SK-N-SH (cell line): ENCODE results near the gene LRRC56. TPM values are rescaled to one million over a fixed set of nuclear protein-coding genes. Genes with fewer than 3 reads are reported as not detected.

Source experiments
- CTCF ChIA-PET: fragments of 300-600, 350-600 bp; formaldehyde crosslinking; extraction: SDS; loops from one replicate; lab custom pipeline; 2021; lab: Yijun Ruan, JAX
- POLR2A ChIA-PET: fragments of 350-600 bp; sonication (Branson Sonifier 250); formaldehyde crosslinking; extraction: SDS; loops from one replicate; lab custom pipeline; 2020; ENCODE audit warnings: antibody characterized with exemption, inconsistent platforms; lab: Yijun Ruan, JAX
- DNase-seq: peaks from one replicate; pipeline ENCODE4 v3.0.0; 2012
- H2AFZ ChIP-seq: fragments of 200-600 bp; sonication (generic); 2 replicates; pipeline ENCODE4 v1.8.1; 2016; ENCODE audit warnings: antibody characterized with exemption, mild to moderate bottlenecking, low read depth
- H3F3A ChIP-seq: fragments of 200-600 bp; sonication (generic); replicated peaks from 2 replicates; pipeline ENCODE3; 2016; ENCODE audit warnings: antibody characterized with exemption, mild to moderate bottlenecking; ENCODE audit not compliant: insufficient read depth
- H3K27ac ChIP-seq, 2 experiments: fragments of 200-500 bp in 1 of 2; fragments of 200-600 bp in 1 of 2; sonication (Bioruptor generic) in 1 of 2; sonication (generic), shearing (Covaris generic) in 1 of 2; 2 replicates each; pipeline versions ENCODE4 v1.5.1 to v1.6.1; 2014 to 2016; ENCODE audit warnings: low read depth in 2 of 2, inconsistent platforms in 1 of 2, low read length in 1 of 2, mild to moderate bottlenecking in 1 of 2, mixed read lengths in 1 of 2
- H3K27me3 ChIP-seq: fragments of 200-600 bp; sonication (generic), shearing (Covaris generic); 2 replicates; pipeline ENCODE4 v1.6.1; 2016; ENCODE audit warnings: mixed run types; ENCODE audit not compliant: insufficient read depth
- H3K36me3 ChIP-seq, 2 experiments: fragments of 200-500 bp in 1 of 2; fragments of 200-600 bp in 1 of 2; sonication (Bioruptor generic) in 1 of 2; sonication (generic) in 1 of 2; replicated peaks in 1 of 2; 2 replicates each; pipeline versions ENCODE3 to v1.5.1; 2014 to 2016; ENCODE audit warnings: low read length in 1 of 2, mild to moderate bottlenecking in 1 of 2; ENCODE audit not compliant: insufficient read depth in 2 of 2, control insufficient read depth in 1 of 2
- H3K4me1 ChIP-seq, 2 experiments: fragments of 200-500 bp in 1 of 2; fragments of 200-600 bp in 1 of 2; sonication (Bioruptor generic) in 1 of 2; sonication (generic), shearing (Covaris generic) in 1 of 2; 2 replicates each; pipeline versions ENCODE4 v1.5.1 to v1.6.1; 2014 to 2016; ENCODE audit warnings: low read depth in 1 of 2, low read length in 1 of 2, mixed run types in 1 of 2; ENCODE audit not compliant: insufficient read depth in 2 of 2, control insufficient read depth in 1 of 2
- H3K4me2 ChIP-seq: fragments of 200-600 bp; sonication (generic), shearing (Covaris generic); 2 replicates; pipeline ENCODE4 v1.6.1; 2017; ENCODE audit warnings: mixed run types
- H3K4me3 ChIP-seq, 2 experiments: fragments of 200-500 bp in 1 of 2; fragments of 200-600 bp in 1 of 2; sonication (Bioruptor generic) in 1 of 2; sonication (generic), shearing (Covaris generic) in 1 of 2; 2 replicates each; pipeline versions ENCODE4 v1.5.1 to v1.8.1; 2014 to 2016; ENCODE audit warnings: low read depth in 2 of 2, inconsistent platforms in 1 of 2, low read length in 1 of 2, mild to moderate bottlenecking in 1 of 2, mixed read lengths in 1 of 2, moderate library complexity in 1 of 2
- H3K79me2 ChIP-seq: fragments of 200-600 bp; sonication (generic); 2 replicates; pipeline ENCODE4 v1.8.1; 2017; ENCODE audit warnings: mild to moderate bottlenecking; ENCODE audit not compliant: insufficient read depth
- H3K9ac ChIP-seq: fragments of 200-600 bp; sonication (generic); 2 replicates; pipeline ENCODE4 v1.6.1; 2017; ENCODE audit warnings: mixed run types
- H3K9me2 ChIP-seq: fragments of 200-600 bp; sonication (generic); 2 replicates; pipeline ENCODE4 v1.6.1; 2017; ENCODE audit warnings: mixed run types
- H3K9me3 ChIP-seq: fragments of 200-600 bp; sonication (generic); 2 replicates; pipeline ENCODE4 v1.6.1; 2017; ENCODE audit warnings: mixed run types, mild to moderate bottlenecking, moderate library complexity
- H4K20me1 ChIP-seq: fragments of 200-600 bp; sonication (generic); 2 replicates; pipeline ENCODE4 v1.6.1; 2017; ENCODE audit warnings: mild to moderate bottlenecking, mixed run types; ENCODE audit not compliant: insufficient read depth
- CHD2 ChIP-seq: fragments of 150-350 bp; IDR thresholded peaks from 2 replicates; pipeline ENCODE4 v1.6.1; 2018; ENCODE audit warnings: low read length; ENCODE audit not compliant: partially characterized antibody
- ELF1 ChIP-seq: IDR thresholded peaks from 2 replicates; pipeline ENCODE4 v1.4.0; 2012
- FOXJ3 ChIP-seq: sonication (generic); formaldehyde crosslinking; IDR thresholded peaks from 2 replicates; pipeline ENCODE4 v1.5.1; 2020; ENCODE audit warnings: mild to moderate bottlenecking, missing genetic modification reagents
- MEF2A ChIP-seq: IDR thresholded peaks from 2 replicates; pipeline ENCODE4 v1.4.0; 2012; ENCODE audit warnings: low read depth, borderline replicate concordance
- NFIC ChIP-seq: IDR thresholded peaks from 2 replicates; pipeline ENCODE4 v1.4.0; 2012; ENCODE audit warnings: borderline replicate concordance
- NRF1 ChIP-seq: IDR thresholded peaks from 2 replicates; pipeline ENCODE4 v1.6.1; 2012; ENCODE audit warnings: low read depth, mild to moderate bottlenecking, low read length
- RXRA ChIP-seq: IDR thresholded peaks from 2 replicates; pipeline ENCODE4 v1.4.0; 2012; ENCODE audit warnings: low read depth, mild to moderate bottlenecking, borderline replicate concordance
- TCF12 ChIP-seq: IDR thresholded peaks from 2 replicates; pipeline ENCODE4 v1.4.0; 2012
- TEAD4 ChIP-seq: IDR thresholded peaks from 2 replicates; pipeline ENCODE4 v1.4.0; 2012; ENCODE audit warnings: mild to moderate bottlenecking, borderline replicate concordance; ENCODE audit not compliant: insufficient read depth
- YY1 ChIP-seq: IDR thresholded peaks from 2 replicates; pipeline ENCODE4 v1.4.0; 2012; ENCODE audit warnings: low read depth, mild to moderate bottlenecking
- WGBS: methylation state at CpG from one replicate; pipeline ENCODE4 v1.1.6; 2017; ENCODE audit warnings: low lambda C conversion rate; 5-methylcytosine and 5-hydroxymethylcytosine counted together
- polyA plus RNA-seq, 3 experiments: library from polyadenylated mRNA; depleted of rRNA; stranded (reverse); fragments of >200 nt; gene quantifications; 2 replicates each; pipeline ENCODE4 v1.2.3, GENCODE V29; 2012
- TF ChIP-seq, protein P1 (sequence below): fragments of 150-350 bp; IDR thresholded peaks from 2 replicates; pipeline ENCODE4 v1.6.1; 2016; ENCODE audit warnings: mild to moderate bottlenecking, low read depth, low read length
- TF ChIP-seq, protein P2 (sequence below): fragments of 150-350 bp; IDR thresholded peaks from 2 replicates; pipeline ENCODE4 v1.6.1; 2017; ENCODE audit warnings: antibody characterized with exemption, low read length, low read depth, borderline replicate concordance
- TF ChIP-seq, protein P3 (sequence below): IDR thresholded peaks from 2 replicates; pipeline ENCODE4 v1.6.1; 2012; ENCODE audit warnings: mild to moderate bottlenecking, low read depth, low read length, moderate library complexity
- TF ChIP-seq, protein P4 (sequence below): IDR thresholded peaks from 2 replicates; pipeline ENCODE4 v1.4.0; 2012; ENCODE audit warnings: low read depth, borderline replicate concordance

LRRC56 gene
- polyA plus RNA-seq, 1 of the 3 experiments (the other 2 are of a cell fraction) = 1.2 TPM

DNA sequence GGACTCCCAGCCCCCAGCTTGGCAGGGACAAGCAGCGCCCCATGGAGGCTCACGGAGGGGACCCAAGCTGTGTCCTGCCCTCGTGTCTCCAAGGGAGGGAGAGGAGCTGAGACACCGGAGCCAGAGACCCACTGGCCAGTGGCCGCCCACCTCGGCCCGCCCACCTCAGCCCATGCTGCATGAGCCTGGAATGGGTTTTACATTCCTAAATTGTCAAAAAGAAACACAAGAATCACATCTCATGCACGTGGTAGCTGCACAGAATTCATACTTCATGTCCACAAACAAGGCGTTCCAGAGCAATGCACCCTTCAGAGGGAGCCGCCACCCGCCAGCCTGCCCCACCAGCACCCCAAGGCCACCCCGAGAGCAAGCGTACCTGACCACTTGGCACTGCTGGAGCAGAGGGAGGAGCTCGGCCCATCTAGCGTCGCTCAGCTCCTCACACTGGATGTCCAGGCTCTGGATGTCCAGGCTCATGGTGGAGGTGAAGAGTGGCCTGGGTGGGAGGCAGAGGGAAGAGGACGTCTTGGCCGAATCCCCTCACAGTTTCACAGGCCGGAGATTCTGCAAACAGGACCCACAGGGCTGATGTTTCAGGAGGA, 35.5 kb upstream of the LRRC56 start:
- Histone ChIP-seq H4K20me1 (0 out of 2 replicates have a peak, but pooled peaks cover 7% of the 10 kb centered on the region), H3K9me2 (no peaks in the 10 kb centered on the region), H3K4me1 (peaks cover 5 to 7% of the 10 kb centered on the region in 2 experiments; a peak in 2 of 4 replicates), H3K4me2 (no peak overlapping the region), H3K79me2 (peaks cover 41% of the 10 kb centered on the region), H3K27ac (no peak overlapping the region), H3K36me3 (peaks cover 12 to 57% of the 10 kb centered on the region in 2 experiments), H3K4me3 (no peak overlapping the region), H3K9me3 (no peaks in the 10 kb centered on the region), H2AFZ (no peak overlapping the region), H3K27me3 (no peaks in the 10 kb centered on the region), H3F3A (peaks cover 4% of the 10 kb centered on the region), H3K9ac (no peak overlapping the region)
- ChIA-PET POLR2A (interaction anchor here (0.6 to 1.1 kb wide), 2 partner anchors 10 to 12 kb away, joined by 3 read pairs; no protein-coding TSS in a partner anchor), CTCF (interaction anchor here (1.5 kb wide), 1 partner anchor 53 kb away, joined by 4 read pairs; no protein-coding TSS in a partner anchor)
- WGBS = 96% methylated on average over 11 of the region's 19 CpGs
- TF ChIP-seq FOXJ3 (CRISPR knock-in tag) (no peak), TCF12 (no peak), ELF1 (no peak), RXRA (no peak), MEF2A (no peak), TEAD4 (no peak), YY1 (no peak), CHD2 (no peak), NRF1 (no peak), NFIC (no peak)
- TF ChIP-seq, protein P1, sequence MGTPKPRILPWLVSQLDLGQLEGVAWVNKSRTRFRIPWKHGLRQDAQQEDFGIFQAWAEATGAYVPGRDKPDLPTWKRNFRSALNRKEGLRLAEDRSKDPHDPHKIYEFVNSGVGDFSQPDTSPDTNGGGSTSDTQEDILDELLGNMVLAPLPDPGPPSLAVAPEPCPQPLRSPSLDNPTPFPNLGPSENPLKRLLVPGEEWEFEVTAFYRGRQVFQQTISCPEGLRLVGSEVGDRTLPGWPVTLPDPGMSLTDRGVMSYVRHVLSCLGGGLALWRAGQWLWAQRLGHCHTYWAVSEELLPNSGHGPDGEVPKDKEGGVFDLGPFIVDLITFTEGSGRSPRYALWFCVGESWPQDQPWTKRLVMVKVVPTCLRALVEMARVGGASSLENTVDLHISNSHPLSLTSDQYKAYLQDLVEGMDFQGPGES = no peak
- TF ChIP-seq, protein P2, sequence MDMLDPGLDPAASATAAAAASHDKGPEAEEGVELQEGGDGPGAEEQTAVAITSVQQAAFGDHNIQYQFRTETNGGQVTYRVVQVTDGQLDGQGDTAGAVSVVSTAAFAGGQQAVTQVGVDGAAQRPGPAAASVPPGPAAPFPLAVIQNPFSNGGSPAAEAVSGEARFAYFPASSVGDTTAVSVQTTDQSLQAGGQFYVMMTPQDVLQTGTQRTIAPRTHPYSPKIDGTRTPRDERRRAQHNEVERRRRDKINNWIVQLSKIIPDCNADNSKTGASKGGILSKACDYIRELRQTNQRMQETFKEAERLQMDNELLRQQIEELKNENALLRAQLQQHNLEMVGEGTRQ = no peak
- TF ChIP-seq, protein P3, sequence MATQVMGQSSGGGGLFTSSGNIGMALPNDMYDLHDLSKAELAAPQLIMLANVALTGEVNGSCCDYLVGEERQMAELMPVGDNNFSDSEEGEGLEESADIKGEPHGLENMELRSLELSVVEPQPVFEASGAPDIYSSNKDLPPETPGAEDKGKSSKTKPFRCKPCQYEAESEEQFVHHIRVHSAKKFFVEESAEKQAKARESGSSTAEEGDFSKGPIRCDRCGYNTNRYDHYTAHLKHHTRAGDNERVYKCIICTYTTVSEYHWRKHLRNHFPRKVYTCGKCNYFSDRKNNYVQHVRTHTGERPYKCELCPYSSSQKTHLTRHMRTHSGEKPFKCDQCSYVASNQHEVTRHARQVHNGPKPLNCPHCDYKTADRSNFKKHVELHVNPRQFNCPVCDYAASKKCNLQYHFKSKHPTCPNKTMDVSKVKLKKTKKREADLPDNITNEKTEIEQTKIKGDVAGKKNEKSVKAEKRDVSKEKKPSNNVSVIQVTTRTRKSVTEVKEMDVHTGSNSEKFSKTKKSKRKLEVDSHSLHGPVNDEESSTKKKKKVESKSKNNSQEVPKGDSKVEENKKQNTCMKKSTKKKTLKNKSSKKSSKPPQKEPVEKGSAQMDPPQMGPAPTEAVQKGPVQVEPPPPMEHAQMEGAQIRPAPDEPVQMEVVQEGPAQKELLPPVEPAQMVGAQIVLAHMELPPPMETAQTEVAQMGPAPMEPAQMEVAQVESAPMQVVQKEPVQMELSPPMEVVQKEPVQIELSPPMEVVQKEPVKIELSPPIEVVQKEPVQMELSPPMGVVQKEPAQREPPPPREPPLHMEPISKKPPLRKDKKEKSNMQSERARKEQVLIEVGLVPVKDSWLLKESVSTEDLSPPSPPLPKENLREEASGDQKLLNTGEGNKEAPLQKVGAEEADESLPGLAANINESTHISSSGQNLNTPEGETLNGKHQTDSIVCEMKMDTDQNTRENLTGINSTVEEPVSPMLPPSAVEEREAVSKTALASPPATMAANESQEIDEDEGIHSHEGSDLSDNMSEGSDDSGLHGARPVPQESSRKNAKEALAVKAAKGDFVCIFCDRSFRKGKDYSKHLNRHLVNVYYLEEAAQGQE = no peak
- TF ChIP-seq, protein P4, sequence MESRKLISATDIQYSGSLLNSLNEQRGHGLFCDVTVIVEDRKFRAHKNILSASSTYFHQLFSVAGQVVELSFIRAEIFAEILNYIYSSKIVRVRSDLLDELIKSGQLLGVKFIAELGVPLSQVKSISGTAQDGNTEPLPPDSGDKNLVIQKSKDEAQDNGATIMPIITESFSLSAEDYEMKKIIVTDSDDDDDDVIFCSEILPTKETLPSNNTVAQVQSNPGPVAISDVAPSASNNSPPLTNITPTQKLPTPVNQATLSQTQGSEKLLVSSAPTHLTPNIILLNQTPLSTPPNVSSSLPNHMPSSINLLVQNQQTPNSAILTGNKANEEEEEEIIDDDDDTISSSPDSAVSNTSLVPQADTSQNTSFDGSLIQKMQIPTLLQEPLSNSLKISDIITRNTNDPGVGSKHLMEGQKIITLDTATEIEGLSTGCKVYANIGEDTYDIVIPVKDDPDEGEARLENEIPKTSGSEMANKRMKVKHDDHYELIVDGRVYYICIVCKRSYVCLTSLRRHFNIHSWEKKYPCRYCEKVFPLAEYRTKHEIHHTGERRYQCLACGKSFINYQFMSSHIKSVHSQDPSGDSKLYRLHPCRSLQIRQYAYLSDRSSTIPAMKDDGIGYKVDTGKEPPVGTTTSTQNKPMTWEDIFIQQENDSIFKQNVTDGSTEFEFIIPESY = no peak
- DNase-seq = no peak
